WI38 (cell line): Measurements from ENCODE around the gene ABHD11.

ENCODE experiments used
- H3K4me3 ChIP-seq: 2 replicates; pipeline ENCODE4 v1.5.1; 2011; ENCODE audit warnings: low read depth, mild to moderate bottlenecking, control low read depth, low read length
- TF ChIP-seq, protein P1 (sequence below): IDR thresholded peaks from 2 replicates; pipeline ENCODE4 v1.5.1; 2012; ENCODE audit warnings: low read depth, mild to moderate bottlenecking, control low read depth, low read length

The ABHD11 gene

DNA sequence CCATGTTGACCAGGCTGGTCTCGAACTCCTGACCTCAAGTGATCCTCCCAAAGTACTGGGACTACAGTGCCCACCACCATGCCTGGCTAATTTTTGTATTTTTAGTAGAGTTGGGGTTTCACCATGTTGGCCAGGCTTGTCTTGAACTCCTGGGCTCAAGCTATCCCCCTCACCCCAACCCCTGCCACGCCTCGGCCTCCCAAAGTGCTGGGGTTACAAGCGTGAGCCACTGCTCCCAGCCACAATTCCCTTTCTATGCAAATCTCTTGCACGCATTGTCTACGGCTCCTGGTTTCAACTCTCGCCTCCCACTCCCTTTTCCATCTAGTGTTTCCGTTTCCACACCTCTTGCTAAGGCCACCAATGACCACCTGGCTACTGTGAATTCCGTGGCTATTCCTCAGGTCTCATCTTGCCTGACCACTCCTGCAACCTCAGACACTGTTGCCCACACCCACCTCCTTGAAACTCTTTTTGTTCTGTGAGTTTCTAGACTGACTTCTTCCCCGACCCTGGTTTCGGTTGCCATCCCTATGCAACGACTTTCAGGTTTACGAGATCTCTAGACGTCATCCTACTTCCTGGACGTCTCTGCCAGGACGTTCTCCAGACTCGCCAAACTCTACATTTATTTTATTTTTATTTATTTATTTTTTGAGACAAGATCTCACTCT is 28.1 kb upstream of the ABHD11 start:
- TF ChIP-seq, protein P1, sequence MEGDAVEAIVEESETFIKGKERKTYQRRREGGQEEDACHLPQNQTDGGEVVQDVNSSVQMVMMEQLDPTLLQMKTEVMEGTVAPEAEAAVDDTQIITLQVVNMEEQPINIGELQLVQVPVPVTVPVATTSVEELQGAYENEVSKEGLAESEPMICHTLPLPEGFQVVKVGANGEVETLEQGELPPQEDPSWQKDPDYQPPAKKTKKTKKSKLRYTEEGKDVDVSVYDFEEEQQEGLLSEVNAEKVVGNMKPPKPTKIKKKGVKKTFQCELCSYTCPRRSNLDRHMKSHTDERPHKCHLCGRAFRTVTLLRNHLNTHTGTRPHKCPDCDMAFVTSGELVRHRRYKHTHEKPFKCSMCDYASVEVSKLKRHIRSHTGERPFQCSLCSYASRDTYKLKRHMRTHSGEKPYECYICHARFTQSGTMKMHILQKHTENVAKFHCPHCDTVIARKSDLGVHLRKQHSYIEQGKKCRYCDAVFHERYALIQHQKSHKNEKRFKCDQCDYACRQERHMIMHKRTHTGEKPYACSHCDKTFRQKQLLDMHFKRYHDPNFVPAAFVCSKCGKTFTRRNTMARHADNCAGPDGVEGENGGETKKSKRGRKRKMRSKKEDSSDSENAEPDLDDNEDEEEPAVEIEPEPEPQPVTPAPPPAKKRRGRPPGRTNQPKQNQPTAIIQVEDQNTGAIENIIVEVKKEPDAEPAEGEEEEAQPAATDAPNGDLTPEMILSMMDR = no peak
- H3K4me3 ChIP-seq = no peak overlapping the region

GRCh38 chr7:73762659-73762999 is 24.0 kb upstream of the ABHD11 start:
- H3K4me3 ChIP-seq = no peak overlapping the region
- TF ChIP-seq, protein P1 = no peak

DNA sequence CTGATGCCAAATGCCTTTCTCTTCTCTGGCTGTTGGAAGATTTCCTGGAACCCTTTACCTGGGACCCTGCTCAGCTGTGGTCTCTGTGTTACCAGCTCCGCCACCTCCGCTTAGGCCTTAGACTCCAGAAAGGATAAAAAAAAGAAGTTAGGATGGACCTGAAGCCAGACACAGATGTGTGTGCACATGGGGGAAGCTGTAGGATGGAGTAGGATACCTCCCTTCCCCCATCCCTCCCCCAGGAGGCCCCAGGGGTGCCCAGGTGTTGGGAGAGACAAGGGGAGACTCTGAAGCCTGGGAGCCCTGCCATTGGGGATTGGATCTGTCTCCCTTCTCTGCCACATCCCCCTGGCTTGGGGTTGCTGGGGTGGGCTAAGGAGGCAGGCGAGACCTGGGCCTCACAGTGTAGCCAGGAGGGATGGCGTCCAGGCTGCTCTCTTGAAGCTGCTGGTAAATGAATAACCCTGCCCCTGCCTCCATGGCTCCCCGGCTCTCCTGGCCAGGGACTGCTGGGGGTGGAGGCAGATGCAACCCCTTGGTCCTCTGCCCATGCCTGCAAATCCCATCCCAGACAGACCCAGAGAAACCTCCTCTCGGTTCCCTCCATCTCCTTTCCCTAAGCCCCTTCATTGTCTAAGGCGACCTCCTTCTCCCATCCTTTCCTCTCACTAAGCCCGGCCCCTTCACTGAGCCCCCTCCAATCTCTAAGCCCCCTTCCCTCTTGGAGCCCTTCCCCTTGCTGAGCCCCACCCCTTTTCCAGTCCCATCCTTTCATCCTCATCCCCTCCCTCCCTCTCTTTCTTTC is 23.5 kb upstream of the ABHD11 start:
- TF ChIP-seq, protein P1 = no peak
- no peak overlapping the region for H3K4me3 ChIP-seq

GRCh38 chr7:73758581-73759138 is 20.1 kb upstream of the ABHD11 start:
- no peak overlapping the region for H3K4me3 ChIP-seq
- TF ChIP-seq, protein P1 = no peak

- TF ChIP-seq, protein P1 = no peak
- no peak overlapping the region for H3K4me3 ChIP-seq
Observed at GRCh38 chr7:73749931-73750776, 11.6 kb upstream of the ABHD11 start.

- no peak overlapping the region for H3K4me3 ChIP-seq
- TF ChIP-seq, protein P1 = no peak
Observed at GRCh38 chr7:73746378-73746777, 7.8 kb upstream of the ABHD11 start.
